ENCODE measurements around the gene ZNF813. TPM values are rescaled to one million over a fixed set of nuclear protein-coding genes. Genes with fewer than 3 reads are reported as not detected.

The ZNF813 gene
- total and polyA plus RNA-seq, 9 of the 15 experiments (the other 6 are each of a cell fraction or from before 2014, with no cell fraction given): 1.3 to 8.0 (median 5.3) TPM

- TF ChIP-seq ZFPM2 (CRISPR knock-in tag; IDR thresholded peaks at IDR 0.05): peak; percentile 73; the same call in 1 of the 2 replicates
- no peak for TF ChIP-seq ZBTB5 (IDR thresholded peaks at IDR 0.05)
- peak; percentile 94 for TF ChIP-seq ELF4 (CRISPR knock-in tag; IDR thresholded peaks at IDR 0.05)
- TF ChIP-seq ZNF3 (CRISPR knock-in tag; IDR thresholded peaks at IDR 0.05): no peak
- peak; percentile 99 for TF ChIP-seq ZNF584 (CRISPR knock-in tag; IDR thresholded peaks at IDR 0.05; ENCODE audit: low read depth)
- TF ChIP-seq RERE (CRISPR knock-in tag; IDR thresholded peaks at IDR 0.05; ENCODE audit: borderline replicate concordance): no peak
- no peak for TF ChIP-seq ZKSCAN3 (CRISPR knock-in tag; IDR thresholded peaks at IDR 0.05)
- peak in 1 of 2 experiments; percentile 96; a peak in 2 of 4 replicates for TF ChIP-seq MAZ (CRISPR knock-in tag; conservative IDR thresholded peaks at IDR 0.05 in 1 of 2, IDR thresholded peaks at IDR 0.05 in 1 of 2)
- TF ChIP-seq SMARCE1 (IDR thresholded peaks at IDR 0.05): no peak
- peak; percentile 87 for TF ChIP-seq RREB1 (CRISPR knock-in tag; IDR thresholded peaks at IDR 0.05)
- peak; percentile 99 for TF ChIP-seq ZNF589 (CRISPR knock-in tag; IDR thresholded peaks at IDR 0.05; ENCODE audit: low read depth)
- no peak for TF ChIP-seq TRIM28 (IDR thresholded peaks at IDR 0.05)
- no peak for TF ChIP-seq ZNF696 (CRISPR knock-in tag; conservative IDR thresholded peaks at IDR 0.05)
Observed at GRCh38 chr19:53517114-53517741, 49.7 kb downstream of the ZNF813 start (continued).

Data from K562 (cell line).